Effector memory CD4-positive, alpha-beta T cell (primary cell): ENCODE measurements around the gene HS3ST4.

Experiments used
- DNase-seq, 3 donors: peaks; one replicate each; pipeline ENCODE4 v3.0.0-alpha.2; 2020
- H3K27ac ChIP-seq: 2 replicates; pipeline ENCODE4 v1.7.0; 2013; ENCODE audit warnings: mild to moderate bottlenecking, low read length, moderate library complexity; ENCODE audit not compliant: insufficient read depth, poor library complexity, severe bottlenecking
- H3K27me3 ChIP-seq: replicated peaks from 2 replicates; pipeline ENCODE4 v1.7.0; 2013; ENCODE audit warnings: mild to moderate bottlenecking, low read length; ENCODE audit not compliant: insufficient read depth, control insufficient read depth, poor library complexity, severe bottlenecking
- H3K36me3 ChIP-seq: 2 replicates; pipeline ENCODE4 v1.7.0; 2013; ENCODE audit warnings: mild to moderate bottlenecking, low read length, moderate library complexity; ENCODE audit not compliant: control insufficient read depth, insufficient read depth
- H3K4me1 ChIP-seq: 2 replicates; pipeline ENCODE4 v1.7.0; 2013; ENCODE audit warnings: low read length, mild to moderate bottlenecking; ENCODE audit not compliant: control insufficient read depth, insufficient read depth, poor library complexity, severe bottlenecking
- H3K4me3 ChIP-seq: 2 replicates; pipeline ENCODE4 v1.7.0; 2013; ENCODE audit warnings: low read length, low read depth, mild to moderate bottlenecking; ENCODE audit not compliant: insufficient read depth, poor library complexity, severe bottlenecking
- H3K9me3 ChIP-seq: 2 replicates; pipeline ENCODE4 v1.7.0; 2013; ENCODE audit warnings: mild to moderate bottlenecking, low read length, moderate library complexity; ENCODE audit not compliant: control insufficient read depth

HS3ST4 gene

GRCh38 chr16:25812215-25812614 lies 120.5 kb downstream of the HS3ST4 start:
- no peak for DNase-seq
- Histone ChIP-seq H3K4me1 (no peaks in the 10 kb centered on the region), H3K36me3 (no peaks in the 10 kb centered on the region), H3K27me3 (no peaks in the 10 kb centered on the region), H3K4me3 (no peak overlapping the region), H3K27ac (no peak overlapping the region), H3K9me3 (no peaks in the 10 kb centered on the region)

DNA sequence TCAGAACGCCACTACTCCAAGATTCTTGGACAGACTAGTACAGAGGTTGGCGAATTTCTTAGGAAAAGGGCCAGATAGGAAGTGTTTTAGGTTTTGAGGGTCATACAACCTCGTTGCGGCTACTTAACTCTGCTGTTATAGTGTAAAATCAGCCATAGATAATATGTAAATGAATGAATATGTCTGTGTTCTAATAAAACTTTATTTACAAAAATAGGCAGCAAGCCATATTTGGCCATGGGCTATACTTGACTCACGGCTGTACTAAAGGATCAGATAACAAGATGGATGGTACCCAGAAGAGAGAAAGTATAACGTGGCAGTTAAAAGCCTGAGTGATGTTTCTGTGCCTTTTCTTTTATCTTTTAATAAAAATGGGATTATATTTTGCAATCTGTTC lies 125.5 kb downstream of the HS3ST4 start:
- no peak for DNase-seq
- Histone ChIP-seq H3K4me1 (no peaks in the 10 kb centered on the region), H3K9me3 (no peaks in the 10 kb centered on the region)

DNA sequence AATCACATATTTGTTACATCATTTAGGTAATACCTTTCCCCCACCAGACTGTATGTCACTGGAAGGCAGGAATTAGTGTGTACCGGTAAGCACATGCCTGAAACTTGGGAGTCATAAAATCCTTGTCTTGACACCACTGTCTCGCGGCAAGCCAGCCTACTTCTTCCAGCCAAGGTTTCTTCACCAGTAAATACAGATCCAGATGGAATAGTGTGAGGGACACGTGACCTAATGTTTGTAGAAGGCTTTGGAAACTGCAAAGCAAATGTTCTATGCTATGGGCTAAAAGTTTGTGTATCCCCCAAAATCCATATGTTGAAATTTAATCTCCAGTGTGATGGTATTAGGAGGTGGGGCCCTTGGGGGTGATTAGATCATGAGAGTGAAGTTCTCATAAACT lies 126.1 kb downstream of the HS3ST4 start:
- Histone ChIP-seq H3K9me3 (no peaks in the 10 kb centered on the region), H3K4me3 (no peak overlapping the region), H3K27ac (no peak overlapping the region)

More for the DNA sequence above, 125.5 kb downstream of the HS3ST4 start:
- no peak overlapping the region for H3K4me3 ChIP-seq
- H3K27ac ChIP-seq, result no peak overlapping the region
- no peaks in the 10 kb centered on the region for H3K36me3 ChIP-seq
- no peaks in the 10 kb centered on the region for H3K27me3 ChIP-seq

GRCh38 chr16:25823891-25824290 lies 132.1 kb downstream of the HS3ST4 start:
- H3K36me3 ChIP-seq, result no peaks in the 10 kb centered on the region
- H3K27me3 ChIP-seq, result no peaks in the 10 kb centered on the region
- DNase-seq, result no peak
- H3K4me3 ChIP-seq, result no peak overlapping the region
- no peak overlapping the region for H3K27ac ChIP-seq
- no peaks in the 10 kb centered on the region for H3K9me3 ChIP-seq
- H3K4me1 ChIP-seq, result no peaks in the 10 kb centered on the region

More for the DNA sequence above, 126.1 kb downstream of the HS3ST4 start:
- DNase-seq, result no peak
- Histone ChIP-seq H3K27me3 (no peaks in the 10 kb centered on the region), H3K36me3 (no peaks in the 10 kb centered on the region), H3K4me1 (no peaks in the 10 kb centered on the region)

GRCh38 chr16:25827709-25828108 lies 135.9 kb downstream of the HS3ST4 start:
- Histone ChIP-seq H3K27ac (no peak overlapping the region), H3K36me3 (no peaks in the 10 kb centered on the region), H3K27me3 (no peaks in the 10 kb centered on the region), H3K4me3 (no peak overlapping the region), H3K9me3 (no peaks in the 10 kb centered on the region), H3K4me1 (no peaks in the 10 kb centered on the region)
- no peak for DNase-seq

DNA sequence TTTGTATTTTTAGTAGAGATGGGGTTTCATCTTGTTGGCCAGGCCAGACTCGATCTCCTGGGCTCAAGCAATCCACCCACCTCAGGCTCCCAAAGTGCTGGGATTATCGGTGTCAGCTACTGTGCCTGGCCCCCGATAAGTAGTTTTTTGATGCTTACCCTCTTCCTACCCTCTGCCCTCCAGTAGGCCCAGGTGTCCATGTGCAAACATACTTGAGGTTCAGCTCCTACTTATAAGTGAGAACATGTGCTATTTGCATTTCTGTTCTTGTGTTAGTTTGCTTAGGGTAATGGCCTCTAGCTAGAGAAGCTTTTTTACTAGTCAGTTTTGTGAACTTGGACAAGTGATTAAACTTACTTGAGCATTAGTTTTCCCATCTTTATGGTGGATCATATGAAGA lies 136.8 kb downstream of the HS3ST4 start:
- no peaks in the 10 kb centered on the region for H3K9me3 ChIP-seq
- H3K4me3 ChIP-seq, result no peak overlapping the region
- H3K4me1 ChIP-seq, result no peaks in the 10 kb centered on the region
- H3K27ac ChIP-seq, result no peak overlapping the region
- no peaks in the 10 kb centered on the region for H3K36me3 ChIP-seq
- H3K27me3 ChIP-seq, result no peaks in the 10 kb centered on the region
- no peak for DNase-seq

DNA sequence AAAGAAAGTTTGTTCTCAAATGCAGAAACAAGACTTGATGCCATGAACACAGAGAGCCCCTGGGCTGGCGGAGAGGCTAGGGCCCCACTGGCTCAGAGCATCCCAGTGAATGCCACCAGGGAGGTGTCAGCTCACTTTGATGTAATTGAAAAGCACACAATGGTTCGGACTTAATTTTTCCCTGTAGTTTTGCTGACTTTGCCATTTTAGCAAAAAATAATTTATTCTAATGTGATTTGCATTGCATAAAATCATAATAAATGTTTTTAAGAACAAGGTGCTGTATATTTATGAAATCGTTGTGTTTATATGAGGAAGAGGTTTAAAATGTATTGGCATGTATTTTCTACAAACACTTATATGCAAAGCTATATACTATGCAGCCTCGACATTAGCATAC lies 140.5 kb downstream of the HS3ST4 start:
- H3K27me3 ChIP-seq, result no peaks in the 10 kb centered on the region
- no peak overlapping the region for H3K4me3 ChIP-seq
- no peak for DNase-seq
- H3K9me3 ChIP-seq, result no peaks in the 10 kb centered on the region
- no peaks in the 10 kb centered on the region for H3K4me1 ChIP-seq
- no peak overlapping the region for H3K27ac ChIP-seq
- no peaks in the 10 kb centered on the region for H3K36me3 ChIP-seq

GRCh38 chr16:25834101-25834500 lies 142.3 kb downstream of the HS3ST4 start:
- no peaks in the 10 kb centered on the region for H3K36me3 ChIP-seq
- H3K4me1 ChIP-seq, result no peaks in the 10 kb centered on the region
- H3K27me3 ChIP-seq, result no peaks in the 10 kb centered on the region
- H3K27ac ChIP-seq, result no peak overlapping the region
- no peak for DNase-seq
- H3K9me3 ChIP-seq, result no peaks in the 10 kb centered on the region
- H3K4me3 ChIP-seq, result no peak overlapping the region

- Histone ChIP-seq H3K9me3 (no peaks in the 10 kb centered on the region), H3K27ac (no peak overlapping the region), H3K4me3 (no peak overlapping the region), H3K27me3 (no peaks in the 10 kb centered on the region), H3K4me1 (no peaks in the 10 kb centered on the region), H3K36me3 (no peaks in the 10 kb centered on the region)
- no peak for DNase-seq
These were observed 143.4 kb downstream of the HS3ST4 start for GRCh38 chr16:25835126-25835525.

DNA sequence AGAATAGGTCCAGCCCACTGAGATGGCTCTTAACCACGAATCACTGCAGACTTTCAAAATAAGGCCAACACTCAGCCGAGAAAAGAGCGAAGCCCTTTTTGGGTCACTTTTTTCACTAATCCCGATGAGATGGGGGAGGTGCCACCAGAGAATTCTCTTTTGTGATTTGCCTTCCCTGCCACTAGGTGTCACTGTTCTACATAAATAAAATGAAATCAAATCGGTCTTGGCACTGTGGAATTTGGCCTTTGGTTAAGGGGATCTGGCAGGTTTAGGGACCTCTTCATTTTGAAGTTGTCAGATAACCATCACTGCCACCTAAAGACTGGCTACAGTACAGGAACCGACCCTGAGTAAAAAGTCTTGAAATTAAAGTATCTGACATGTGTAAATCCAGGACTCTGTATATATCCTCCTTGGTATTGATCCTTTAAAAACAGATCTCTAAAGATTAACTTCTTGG lies 147.0 kb downstream of the HS3ST4 start:
- DNase-seq, result peak in 1 of 3 donors; percentile 8
- H3K36me3 ChIP-seq, result no peaks in the 10 kb centered on the region
- H3K27ac ChIP-seq, result no peak overlapping the region
- no peaks in the 10 kb centered on the region for H3K27me3 ChIP-seq
- no peaks in the 10 kb centered on the region for H3K9me3 ChIP-seq
- H3K4me1 ChIP-seq, result no peaks in the 10 kb centered on the region
- H3K4me3 ChIP-seq, result no peak overlapping the region

- no peak for DNase-seq
- no peaks in the 10 kb centered on the region for H3K4me1 ChIP-seq
- H3K27ac ChIP-seq, result no peak overlapping the region
- no peak overlapping the region for H3K4me3 ChIP-seq
- no peaks in the 10 kb centered on the region for H3K9me3 ChIP-seq
- no peaks in the 10 kb centered on the region for H3K27me3 ChIP-seq
- no peaks in the 10 kb centered on the region for H3K36me3 ChIP-seq
These were observed 150.0 kb downstream of the HS3ST4 start for GRCh38 chr16:25841761-25842160.
